Left lung (tissue), 10 donors: ENCODE data around the gene ATAD3C. TPM values are rescaled to one million over a fixed set of nuclear protein-coding genes. Genes with fewer than 3 reads are reported as not detected.
"Not testable (repeated sequence)": the region's sequence is repeated elsewhere in the genome, so short reads cannot be mapped to it uniquely, and the experiment has no call there.

Source experiments
- ATAC-seq: fragments of 200-7000 bp; cut with Tn5 transposase; one replicate; pipeline ENCODE4 v1.9.1; 2020; ENCODE audit warnings: moderate library complexity
- DNase-seq, 4 donors: peaks; one replicate each; pipeline ENCODE4 v3.0.0-alpha.2; 2013 to 2020
- H3K27ac ChIP-seq, 2 donors: fragments of 200-600 bp; sonication (generic) in 1 of 2; one replicate each; pipeline versions ENCODE4 v1.5.0 to v1.8.0; 2020 to 2021
- H3K27me3 ChIP-seq, 2 donors: fragments of 200-600 bp; sonication (generic) in 1 of 2; one replicate each; pipeline versions ENCODE4 v1.5.0 to v1.8.0; 2020 to 2021
- H3K36me3 ChIP-seq, 2 donors: fragments of 200-600 bp; sonication (generic) in 1 of 2; one replicate each; pipeline versions ENCODE4 v1.5.0 to v1.8.0; 2020 to 2021
- H3K4me1 ChIP-seq, 2 donors: fragments of 200-600 bp; one replicate each; pipeline ENCODE4 v1.8.0; 2021
- H3K4me3 ChIP-seq, 2 donors: fragments of 200-600 bp; sonication (generic) in 1 of 2; one replicate each; pipeline versions ENCODE4 v1.5.0 to v1.8.0; 2020 to 2021; ENCODE audit warnings: mild to moderate bottlenecking in 1 of 2
- H3K9me3 ChIP-seq, 2 donors: fragments of 200-600 bp; sonication (generic) in 1 of 2; one replicate each; pipeline versions ENCODE4 v1.5.0 to v1.8.0; 2020 to 2021
- CTCF ChIP-seq, 2 donors: fragments of 200-600 bp; sonication (generic) in 1 of 2; IDR thresholded peaks; one replicate each; pipeline versions ENCODE4 v1.5.0 to v1.8.0; 2021; ENCODE audit warnings: antibody characterized with exemption in 2 of 2
- intact Hi-C, 2 donors: fragments of 100-400 bp; cut with DNase I; formaldehyde crosslinking; loops; one replicate each; pipeline versions ENCODE4 v1.11.2 to v1.14.2; 2022
- polyA plus RNA-seq, 6 donors: library from polyadenylated mRNA; unstranded; fragments of 120-200 nt; gene quantifications; one replicate each; pipeline ENCODE4 v1.2.1, GENCODE V29; 2013; ENCODE audit not compliant: insufficient read length in 6 of 6
- total RNA-seq, 2 donors: library from RNA; stranded (reverse); fragmentation: NEBNext Ultra II Directional; extraction: Animal tissue kit (Norgen Biotek cat#: 25700); gene quantifications; one replicate each; pipeline ENCODE4 v1.2.1, GENCODE V29; 2021
- donor health status: DM: no; HTN: yes; CAD: no.
- donor health status: DM: no; HTN: no; CAD: no.

ATAD3C gene
- total and polyA plus RNA-seq, 8 donors: 0.88 to 14.9 (median 4.0) TPM

- Histone ChIP-seq H3K27me3 (no peaks in the 10 kb centered on the region), H3K9me3 (no peaks in the 10 kb centered on the region), H3K36me3 (no peaks in the 10 kb centered on the region), H3K27ac (no peak overlapping the region), H3K4me3 (no peak overlapping the region), H3K4me1 (no peaks in the 10 kb centered on the region)
- ATAC-seq (no peak), DNase-seq (peak in 1 of 4 donors; percentile 61)
- intact Hi-C loops: no loop called here
- no peak for TF ChIP-seq CTCF (IDR thresholded peaks at IDR 0.05)
These were observed 3.4 kb downstream of the ATAD3C start for GRCh38 chr1:1452882-1453281.

GRCh38 chr1:1454286-1455056 lies 5.0 kb downstream of the ATAD3C start:
- H3K4me1 ChIP-seq, H3K27ac ChIP-seq, H3K9me3 ChIP-seq, H3K27me3 ChIP-seq, DNase-seq, H3K4me3 ChIP-seq, ATAC-seq, intact Hi-C loops, H3K36me3 ChIP-seq: not testable (repeated sequence)

- H3K9me3 ChIP-seq: no peaks in the 10 kb centered on the region
- DNase-seq (peak in 1 of 4 donors; percentile 64), ATAC-seq (no peak)
- TF ChIP-seq CTCF (IDR thresholded peaks at IDR 0.05): no peak
- H3K4me1 ChIP-seq: no peaks in the 10 kb centered on the region
- no peak overlapping the region for H3K27ac ChIP-seq
- intact Hi-C loops: no loop called here
- no peak overlapping the region for H3K4me3 ChIP-seq
- H3K36me3 ChIP-seq: no peaks in the 10 kb centered on the region
- H3K27me3 ChIP-seq: peaks cover 0 to 5% of the 10 kb centered on the region in 2 donors
These were observed 5.9 kb downstream of the ATAD3C start for GRCh38 chr1:1455366-1455884.

- H3K36me3 ChIP-seq, H3K27ac ChIP-seq, H3K27me3 ChIP-seq, H3K4me1 ChIP-seq, DNase-seq, H3K9me3 ChIP-seq, ATAC-seq, intact Hi-C loops, H3K4me3 ChIP-seq: not testable (repeated sequence)
These were observed 6.4 kb downstream of the ATAD3C start for GRCh38 chr1:1455934-1456333.

- H3K36me3 ChIP-seq, H3K4me1 ChIP-seq, H3K4me3 ChIP-seq, DNase-seq, intact Hi-C loops, H3K9me3 ChIP-seq, H3K27ac ChIP-seq, ATAC-seq: not testable (repeated sequence)
- H3K27me3 ChIP-seq: peaks cover 0 to 11% of the 10 kb centered on the region in 2 donors
These were observed 7.3 kb downstream of the ATAD3C start for GRCh38 chr1:1456683-1457255.

GRCh38 chr1:1459156-1459555 lies 9.7 kb downstream of the ATAD3C start:
- ATAC-seq, H3K36me3 ChIP-seq, H3K4me3 ChIP-seq, H3K4me1 ChIP-seq, intact Hi-C loops, H3K27ac ChIP-seq, DNase-seq, H3K9me3 ChIP-seq: not testable (repeated sequence)
- peaks cover 0 to 11% of the 10 kb centered on the region in 2 donors for H3K27me3 ChIP-seq

GRCh38 chr1:1459711-1460110 lies 10.2 kb downstream of the ATAD3C start:
- H3K27me3 ChIP-seq: peaks cover 0 to 11% of the 10 kb centered on the region in 2 donors
- DNase-seq, intact Hi-C loops, H3K9me3 ChIP-seq, H3K4me1 ChIP-seq, H3K4me3 ChIP-seq, ATAC-seq, H3K27ac ChIP-seq, H3K36me3 ChIP-seq: not testable (repeated sequence)
